ENCODE results near the gene HEATR5A. TPM values are rescaled to one million over a fixed set of nuclear protein-coding genes. Genes with fewer than 3 reads are reported as not detected.
"Not testable (repeated sequence)": the region's sequence is repeated elsewhere in the genome, so short reads cannot be mapped to it uniquely, and the experiment has no call there.

Gene HEATR5A
- total RNA-seq, 1 experiment from 2014 or later = 31.6 TPM

DNA sequence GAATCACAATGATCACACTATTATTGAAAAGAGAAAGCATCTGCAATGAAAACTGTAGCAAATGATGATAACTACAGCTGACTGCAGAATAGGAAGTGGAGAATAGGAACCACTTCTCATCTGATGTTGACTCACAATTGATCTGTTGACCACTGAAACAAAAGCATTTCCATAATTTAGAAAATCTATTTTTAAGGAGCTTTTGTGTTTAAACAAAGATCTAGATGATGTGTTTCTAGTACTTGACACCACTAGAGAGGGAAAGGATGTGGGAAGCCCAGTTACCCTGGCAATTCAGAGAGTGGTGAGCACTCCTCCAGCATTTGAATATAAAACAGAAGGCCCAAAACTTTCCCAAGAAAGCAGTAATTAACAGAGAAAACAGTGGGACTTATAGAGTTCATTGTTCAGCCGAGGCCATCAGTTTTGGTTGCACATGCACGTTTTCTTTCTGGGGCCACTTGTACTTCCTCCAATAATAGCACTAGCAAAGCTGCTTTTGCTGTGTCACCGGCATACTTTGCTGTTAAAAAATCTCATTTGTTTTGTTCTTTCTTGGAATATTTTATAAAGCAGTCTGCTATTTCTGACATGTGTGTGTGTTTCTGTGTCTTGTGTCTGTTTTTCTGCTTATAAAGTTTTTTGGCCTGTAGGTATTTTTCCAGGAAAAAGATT, 136.6 kb downstream of the HEATR5A start:
- no peak for DNase-seq (ENCODE audit: low spot score)

DNA sequence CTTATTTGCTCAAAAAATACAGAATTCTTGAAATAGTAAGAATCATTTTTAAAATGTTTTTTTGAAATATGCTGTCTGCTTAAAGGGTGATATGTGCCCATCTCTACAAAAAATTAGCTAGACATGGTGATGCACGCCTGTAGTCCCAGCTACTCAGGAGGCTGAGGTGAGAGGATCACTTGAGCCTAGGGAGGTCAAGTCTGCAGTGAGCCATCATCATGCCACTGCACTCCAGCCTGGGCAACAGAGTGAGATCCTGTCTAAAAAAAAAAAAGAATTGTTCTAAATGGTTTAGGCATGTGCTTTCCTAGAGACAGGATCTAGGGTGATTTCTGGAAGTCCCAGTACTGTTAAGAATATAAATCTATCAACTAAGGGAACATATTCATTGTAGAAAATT, 137.2 kb downstream of the HEATR5A start:
- no peak for DNase-seq (ENCODE audit: low spot score)

DNA sequence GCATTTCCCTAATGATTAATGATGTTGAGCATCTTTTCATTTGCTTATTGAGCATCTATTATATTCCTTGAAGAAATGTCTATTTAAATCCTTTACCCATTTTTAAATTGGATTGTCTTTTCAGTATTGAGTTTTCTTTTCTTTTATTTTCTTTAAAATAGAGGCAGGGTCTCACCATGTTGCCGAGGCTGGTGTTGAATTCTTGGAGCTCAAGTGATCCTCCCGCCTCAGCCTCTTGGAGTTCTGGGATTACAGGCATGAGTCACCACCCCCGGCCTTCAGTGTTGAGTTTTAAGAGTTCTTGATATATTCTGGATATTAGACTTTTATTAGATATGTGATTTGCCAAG, 139.5 kb downstream of the HEATR5A start:
- DNase-seq (ENCODE audit: low spot score) = no peak

DNA sequence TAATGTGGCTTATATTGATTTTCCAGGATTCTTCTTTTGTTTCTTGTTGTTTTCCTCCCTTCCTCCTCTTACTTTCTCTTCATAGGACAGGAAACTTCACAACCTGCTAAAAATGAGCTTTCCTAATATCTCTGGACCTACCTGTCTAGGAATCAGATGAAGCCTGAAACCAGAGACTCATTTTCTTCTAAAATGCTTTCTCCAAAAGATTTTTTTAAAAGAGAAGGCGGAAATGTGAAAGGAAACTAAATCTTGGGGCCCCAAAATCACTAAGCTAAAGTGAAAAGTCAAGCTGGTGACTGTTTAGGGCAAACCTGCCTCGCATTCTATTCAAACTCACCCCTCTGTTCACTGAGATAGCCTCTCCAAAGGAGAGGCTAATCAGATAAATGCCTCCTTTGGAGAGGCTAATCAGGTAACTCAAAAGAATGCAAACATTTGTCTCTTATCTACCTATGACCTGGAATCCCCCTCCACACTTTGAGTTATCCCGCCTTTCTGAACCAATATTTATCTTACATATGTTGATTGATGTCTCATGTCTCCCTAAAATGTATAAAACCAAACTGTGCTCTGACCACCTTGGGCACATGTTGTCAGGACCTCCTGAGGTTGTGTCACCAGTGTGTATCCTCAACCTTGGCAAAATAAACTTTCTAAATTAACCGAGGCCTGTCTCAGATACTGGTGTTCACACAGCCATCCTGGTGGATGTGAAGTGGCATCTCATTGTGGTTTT, 140.0 kb downstream of the HEATR5A start:
- DNase-seq (ENCODE audit: low spot score) = no peak

DNA sequence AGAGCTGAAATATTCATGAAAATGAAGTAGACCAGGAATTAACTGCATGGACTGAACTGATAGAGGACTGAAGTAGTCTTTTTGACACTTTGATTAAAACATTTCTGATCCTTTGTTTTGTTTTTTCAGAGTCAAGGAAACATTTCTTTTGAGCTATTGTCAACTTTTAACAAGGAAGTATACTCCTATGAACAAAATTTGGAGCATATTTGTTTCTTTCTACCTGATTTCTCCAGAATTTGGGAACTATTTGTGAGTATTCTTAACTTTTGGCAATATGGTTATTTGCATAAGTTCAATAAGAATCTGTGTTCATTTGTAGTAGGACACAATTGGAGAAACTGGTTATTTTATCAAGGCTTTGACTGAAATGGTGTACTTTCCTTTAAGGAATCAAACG, 141.5 kb downstream of the HEATR5A start:
- no peak for DNase-seq (ENCODE audit: low spot score)

DNA sequence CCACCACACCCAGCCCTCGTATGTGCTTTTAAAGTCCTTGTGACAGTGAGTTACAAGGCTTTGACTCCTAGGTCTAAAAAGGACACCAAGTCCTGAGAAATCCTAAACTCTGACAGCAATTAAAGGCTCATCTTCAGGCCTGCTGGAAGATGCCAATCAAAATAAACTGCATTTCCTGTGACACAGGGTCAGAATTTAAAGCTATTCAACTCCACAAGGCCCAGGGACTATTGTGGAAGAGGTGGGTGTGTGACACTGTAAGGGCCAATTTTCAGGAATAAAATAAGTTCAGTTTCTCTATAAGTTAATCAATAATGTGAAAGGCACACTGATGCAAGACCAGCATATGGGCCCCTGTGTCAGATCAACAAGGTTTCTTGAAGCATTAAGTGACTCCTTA, 143.3 kb downstream of the HEATR5A start:
- DNase-seq (ENCODE audit: low spot score) = no peak

DNA sequence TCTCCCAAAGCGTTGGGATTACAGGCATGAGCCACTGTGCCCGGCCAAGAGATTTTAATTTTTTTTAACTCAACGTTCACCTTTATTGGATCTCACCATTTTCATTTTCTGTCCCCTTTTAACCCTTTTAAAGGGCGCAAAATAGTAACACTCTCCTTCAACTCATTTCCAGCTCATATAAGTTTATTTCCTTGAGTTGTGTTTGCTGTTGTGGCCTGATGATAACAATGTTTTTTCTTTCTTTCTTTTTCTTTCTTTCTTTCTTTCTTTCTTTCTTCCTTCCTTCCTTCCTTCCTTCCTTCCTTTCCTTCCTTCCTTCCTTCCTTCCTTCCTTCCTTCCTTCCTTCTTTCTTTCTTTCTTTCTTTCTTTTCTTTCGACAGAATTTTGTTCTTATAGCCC, 143.9 kb downstream of the HEATR5A start:
- DNase-seq (ENCODE audit: low spot score) = not testable (repeated sequence)

DNA sequence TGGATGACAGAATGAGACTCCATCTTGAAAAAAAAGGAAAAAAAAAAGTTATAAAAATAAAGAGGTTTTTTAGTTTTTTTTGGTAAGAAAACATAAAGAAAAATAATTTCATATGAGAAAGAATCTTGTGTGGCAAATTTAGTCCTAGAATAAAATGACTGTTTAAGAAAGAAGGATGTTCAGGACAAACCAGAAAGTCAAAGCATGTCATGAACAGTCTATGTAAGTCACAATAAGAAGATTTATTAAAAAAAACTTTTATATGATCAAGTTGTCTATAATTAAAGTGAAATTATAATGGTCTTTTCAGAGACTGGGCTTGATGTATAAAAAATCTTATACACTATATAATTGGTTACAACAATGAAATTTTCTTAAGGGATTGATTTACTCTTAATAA, 144.6 kb downstream of the HEATR5A start:
- DNase-seq (ENCODE audit: low spot score) = no peak

DNA sequence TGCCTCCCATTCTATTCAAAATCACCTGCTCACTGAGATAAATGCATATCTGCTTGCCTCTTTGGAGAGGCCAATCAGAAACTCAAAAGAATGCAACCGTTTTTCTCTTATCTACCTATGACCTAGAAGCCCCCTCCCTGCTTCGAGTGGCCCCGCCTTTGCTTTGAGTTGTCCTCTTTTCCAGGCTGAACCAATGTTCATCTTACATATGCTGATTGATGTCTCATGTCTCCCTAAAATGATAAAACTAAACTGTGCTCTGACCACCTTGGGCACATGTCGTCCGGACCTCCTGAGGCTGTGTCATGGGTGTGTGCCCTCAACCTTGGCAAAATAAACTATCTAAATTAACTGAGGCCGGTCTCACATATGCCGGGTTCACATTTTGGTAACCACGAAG, 148.7 kb downstream of the HEATR5A start:
- DNase-seq (ENCODE audit: low spot score) = no peak

DNA sequence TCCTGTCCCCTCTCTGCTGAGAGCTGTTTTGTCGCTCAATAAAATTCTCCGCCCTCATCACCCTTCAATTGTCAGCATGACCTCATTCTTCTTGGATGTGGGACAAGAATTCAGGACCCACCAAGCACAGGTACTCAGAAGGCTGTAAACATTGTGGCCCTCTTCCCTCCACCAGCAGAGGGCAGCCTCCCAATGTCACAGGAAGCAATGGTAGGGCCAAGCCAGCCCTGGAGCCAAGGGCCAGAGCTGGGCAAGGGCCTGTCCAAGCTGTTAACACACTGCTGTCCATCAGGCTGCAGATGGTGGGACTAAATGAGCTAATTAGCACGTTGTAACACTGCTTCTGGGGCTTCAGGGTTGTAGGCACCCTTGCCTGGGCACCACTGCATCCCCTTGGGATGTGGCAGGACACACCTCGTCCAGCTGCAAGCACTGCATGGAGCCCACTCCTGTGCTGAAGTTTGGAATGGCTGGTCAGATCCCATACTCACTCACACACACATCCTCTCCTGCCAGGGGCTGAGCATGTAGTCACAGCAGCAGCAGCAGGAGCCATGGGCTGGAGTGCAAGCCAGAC, 150.1 kb downstream of the HEATR5A start:
- DNase-seq (ENCODE audit: low spot score) = no peak

DNA sequence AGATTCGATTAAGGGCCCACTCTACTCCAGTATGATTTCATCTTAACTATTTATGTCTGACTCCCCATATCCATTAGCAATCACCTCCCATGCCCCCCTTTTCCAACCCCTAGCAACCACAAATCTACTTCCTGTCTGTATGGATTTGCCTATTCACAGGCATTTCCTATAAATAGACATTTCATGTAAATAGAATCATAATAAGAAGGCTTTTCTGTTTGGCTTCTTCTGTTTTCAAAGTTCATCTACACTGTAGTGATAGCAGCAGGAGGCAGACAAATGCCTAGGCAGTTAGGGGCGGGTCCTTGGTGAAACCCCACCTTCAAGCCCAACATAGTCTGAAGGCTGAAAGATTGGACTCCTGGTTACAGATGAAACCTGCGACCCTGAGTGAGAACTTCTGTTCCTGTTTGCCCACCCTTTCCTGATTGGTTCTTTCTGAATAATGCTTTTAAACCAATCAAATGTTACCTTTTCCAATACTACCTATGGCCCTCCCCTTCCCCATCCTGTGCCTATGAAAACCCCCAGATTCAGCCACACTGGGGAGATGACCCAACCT, 150.6 kb downstream of the HEATR5A start:
- DNase-seq (ENCODE audit: low spot score) = no peak

DNA sequence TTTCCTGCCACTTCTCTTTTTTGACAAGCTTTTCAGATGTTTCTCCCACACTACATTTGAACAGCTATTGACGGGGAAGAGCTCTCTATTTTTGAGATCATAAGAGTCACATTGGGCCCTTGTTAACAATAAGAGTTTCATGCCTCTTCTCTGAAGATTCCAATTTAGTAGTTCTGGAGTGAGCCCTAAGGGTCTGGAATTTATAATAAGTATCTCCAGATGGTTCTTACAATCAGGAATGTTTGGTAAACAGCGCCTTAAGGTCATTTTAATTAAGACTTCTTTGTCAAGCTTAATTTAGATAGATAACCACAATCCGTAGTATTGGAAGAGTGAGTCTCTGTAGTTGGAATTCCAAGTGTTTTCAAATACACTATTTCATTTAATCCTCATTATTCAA, 152.1 kb downstream of the HEATR5A start:
- DNase-seq (ENCODE audit: low spot score) = no peak

DNA sequence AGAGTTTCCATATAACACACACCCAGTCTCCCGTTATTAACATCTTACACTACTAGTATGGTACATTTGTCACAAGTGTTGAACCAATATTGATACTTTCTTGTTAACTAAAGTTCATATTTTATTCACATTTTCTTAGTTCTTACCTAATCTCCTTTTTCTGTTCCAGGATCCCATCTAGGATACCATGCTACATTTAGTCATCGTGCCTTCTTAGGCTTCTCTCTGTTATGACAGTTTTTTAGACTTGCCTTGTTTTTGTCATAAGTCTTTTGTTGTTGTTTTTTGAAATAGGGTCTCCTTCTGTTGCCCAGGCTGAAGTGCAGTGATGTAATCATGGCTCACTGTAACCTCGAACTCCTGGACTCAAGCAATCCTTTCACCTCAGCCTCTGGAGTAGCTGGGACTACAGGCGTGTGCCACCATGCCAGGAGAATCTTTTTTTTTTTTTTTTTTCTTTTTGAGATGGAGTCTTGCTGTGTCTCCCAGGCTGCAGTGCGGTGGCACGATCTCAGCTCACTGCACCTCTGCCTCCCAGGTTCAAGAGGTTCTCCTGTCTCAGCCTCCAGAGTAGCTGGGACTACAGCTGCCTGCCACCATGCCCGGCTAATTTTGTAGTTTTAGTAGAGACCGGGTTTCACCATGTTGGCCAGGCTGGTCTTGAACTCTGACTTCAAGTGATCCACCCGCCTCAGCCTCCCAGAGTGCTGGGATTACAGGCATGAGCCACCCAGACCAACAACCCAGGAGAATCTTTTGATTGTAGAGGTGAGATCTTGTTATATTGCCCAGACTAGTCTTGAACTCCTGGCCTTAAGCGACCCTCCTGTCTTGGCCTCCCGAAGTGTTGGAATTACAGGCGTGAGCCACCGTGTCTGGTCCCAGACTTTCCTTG, 153.7 kb downstream of the HEATR5A start:
- no peak for DNase-seq (ENCODE audit: low spot score)

DNA sequence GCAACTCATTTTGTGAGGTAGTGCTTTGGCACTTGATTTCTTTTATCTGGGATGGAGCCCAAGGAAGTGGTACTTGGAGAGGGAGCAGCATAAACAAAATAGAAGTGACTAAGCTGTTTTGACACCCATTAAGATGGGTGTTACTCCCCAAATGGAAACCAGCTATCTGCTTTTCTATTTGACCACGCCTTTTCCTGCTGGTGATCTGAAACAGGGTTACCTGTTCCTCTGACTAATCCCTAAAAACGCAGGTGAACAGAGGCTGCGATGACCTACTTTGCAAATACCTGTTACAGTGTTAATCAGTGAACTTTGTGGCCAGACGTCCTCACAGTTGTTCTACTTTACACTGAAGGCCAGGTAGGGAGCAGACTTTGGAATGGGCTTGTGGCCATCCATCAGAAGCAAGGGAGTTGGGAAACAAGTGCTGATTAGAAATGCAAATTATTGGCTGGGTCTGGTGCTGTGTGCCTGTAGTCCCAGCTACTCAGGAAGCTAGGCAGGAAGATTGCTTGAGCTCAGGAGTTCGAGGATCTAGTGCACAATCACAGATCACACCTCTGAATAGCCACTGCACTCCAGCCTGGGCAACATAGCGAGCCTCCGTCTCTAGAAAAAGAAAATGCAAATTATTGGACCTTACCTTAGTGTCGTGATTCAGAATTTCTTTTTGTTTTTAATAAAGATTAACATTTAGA, 154.5 kb downstream of the HEATR5A start:
- peak; percentile 16 for DNase-seq (ENCODE audit: low spot score)

DNA sequence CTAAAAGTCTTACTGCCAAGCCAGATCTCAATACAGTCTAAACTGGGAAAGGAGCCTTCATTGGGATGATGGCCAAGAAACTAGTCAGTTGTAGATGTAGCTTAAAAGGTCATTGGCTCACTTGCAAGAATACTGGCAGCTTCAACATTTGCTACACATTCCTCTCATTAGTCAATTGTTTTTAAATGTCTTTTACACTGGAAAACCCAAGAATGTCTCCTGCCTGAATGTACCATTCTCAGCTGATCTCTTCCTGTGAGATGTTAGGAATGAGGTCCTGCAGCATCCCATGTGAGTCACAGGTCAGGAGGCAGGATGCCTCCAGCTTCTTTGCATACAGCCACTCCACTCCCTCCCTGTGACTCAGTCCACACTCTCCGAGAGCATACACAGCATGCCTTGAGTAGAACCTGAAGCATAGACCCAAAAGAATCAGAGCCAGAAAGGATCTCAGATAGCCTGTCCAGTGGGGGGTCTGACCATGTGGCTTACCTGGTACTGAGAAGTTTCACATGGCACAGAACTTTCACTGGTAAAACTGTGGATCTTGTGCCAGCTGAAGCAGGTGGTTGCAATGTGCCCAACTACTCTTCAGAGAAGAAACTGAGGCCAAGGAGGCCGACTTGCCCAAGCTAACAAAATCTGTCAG, 156.7 kb downstream of the HEATR5A start:
- peak; percentile 94 for DNase-seq (ENCODE audit: low spot score)

DNA sequence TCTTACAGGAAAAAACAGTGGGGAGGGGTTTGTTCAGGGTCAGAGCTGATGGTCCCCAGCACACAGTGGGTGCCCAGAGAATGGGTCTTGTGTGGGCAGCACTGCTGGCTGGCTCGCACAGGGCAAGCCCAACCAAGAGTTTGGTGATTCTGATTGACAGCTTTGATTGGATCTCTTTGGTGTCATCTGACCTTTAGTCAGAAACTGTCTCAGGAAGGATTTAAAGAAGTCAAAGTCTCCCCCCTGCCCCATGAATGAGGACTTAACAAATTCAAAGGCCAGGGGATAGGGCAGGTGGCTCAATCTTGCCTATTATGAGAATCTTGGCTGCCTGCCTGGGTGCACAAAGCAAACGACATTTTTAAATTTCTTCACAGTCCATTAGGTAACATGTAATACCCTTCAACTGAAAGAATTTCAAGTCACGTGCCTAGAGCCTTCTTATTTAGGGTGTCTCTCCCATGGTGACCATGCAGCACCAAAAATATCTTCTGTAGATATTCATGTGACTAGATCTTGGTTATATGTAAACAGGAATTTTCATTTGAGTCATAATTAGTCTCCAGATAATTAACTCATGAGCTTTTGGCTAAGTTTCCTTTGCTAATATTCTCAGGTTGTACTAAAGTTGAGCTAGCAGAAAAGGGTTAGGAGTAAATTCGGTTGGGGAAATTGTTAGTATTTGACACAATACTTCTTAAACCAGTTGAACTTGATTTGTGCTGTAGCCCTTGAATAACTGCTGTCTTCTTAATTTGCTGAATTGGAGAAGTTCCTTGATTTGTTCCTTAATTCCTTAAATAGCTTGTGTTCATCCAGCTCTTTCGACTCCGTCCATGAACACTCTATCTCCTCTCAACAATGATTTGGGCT, 158.3 kb downstream of the HEATR5A start:
- DNase-seq (ENCODE audit: low spot score) = peak; percentile 3

DNA sequence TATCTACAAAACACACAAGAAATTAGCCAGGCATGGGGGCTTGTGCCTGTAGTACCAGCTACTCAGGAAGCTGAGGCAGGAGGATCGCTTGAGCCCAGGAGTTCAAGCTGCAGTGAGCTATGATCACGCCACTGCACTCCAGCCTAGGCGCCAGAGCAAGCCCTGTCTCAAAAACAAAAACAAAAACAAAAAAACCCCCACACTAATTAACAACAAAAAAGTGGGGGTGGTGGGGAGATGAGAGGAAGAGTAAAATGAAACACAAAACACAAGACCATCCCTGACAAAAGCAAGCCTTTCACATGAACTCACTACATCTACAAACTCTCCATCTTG, 158.9 kb downstream of the HEATR5A start:
- no peak for DNase-seq (ENCODE audit: low spot score)

DNA sequence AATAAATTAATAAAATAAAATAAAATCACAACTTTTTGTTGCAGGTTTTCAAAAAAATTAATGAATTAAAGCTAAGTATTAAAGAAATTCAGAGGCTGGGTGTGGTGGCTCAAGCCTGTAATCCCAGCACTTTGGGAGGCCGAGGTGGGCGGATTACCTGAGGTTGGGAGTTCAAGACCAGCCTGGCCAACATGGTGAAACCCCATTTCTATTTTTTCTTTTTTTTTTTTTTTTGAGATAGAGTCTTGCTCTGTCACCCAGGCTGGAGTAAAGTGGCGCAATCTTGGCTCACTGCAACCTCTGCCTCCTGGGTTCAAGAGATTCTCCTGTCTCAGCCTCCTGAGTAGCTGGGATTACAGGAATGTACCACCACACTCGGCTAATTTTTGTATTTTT, 161.3 kb downstream of the HEATR5A start:
- DNase-seq (ENCODE audit: low spot score) = not testable (repeated sequence)

DNA sequence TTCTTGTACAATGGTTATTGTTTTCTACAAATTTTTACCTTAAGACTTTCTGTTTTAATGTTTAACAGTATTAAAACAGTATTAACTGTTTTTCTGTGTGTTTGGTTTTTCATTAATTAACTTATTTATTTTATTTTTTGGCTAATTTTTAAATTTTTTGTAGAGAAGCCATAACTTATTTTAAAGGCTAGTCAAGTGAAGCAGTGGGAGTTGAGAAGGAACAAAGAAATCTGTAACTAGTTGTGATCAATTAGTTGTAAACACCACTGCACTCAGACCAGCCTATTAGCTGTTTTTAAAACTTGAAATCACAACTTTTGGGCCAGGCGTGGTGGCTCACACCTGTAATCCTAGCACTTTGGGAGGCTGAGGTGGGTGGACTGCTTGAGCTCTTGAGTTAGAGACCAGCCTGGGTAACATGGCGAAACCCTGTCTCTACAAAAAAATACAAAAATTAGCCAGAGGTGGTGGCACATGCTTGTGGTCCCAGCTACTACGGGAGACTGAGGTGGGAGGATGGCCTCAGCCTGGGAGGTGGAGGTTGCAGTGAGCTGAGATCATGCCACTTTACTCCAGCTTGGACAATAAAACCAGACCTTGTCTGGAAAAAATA, 161.8 kb downstream of the HEATR5A start:
- no peak for DNase-seq (ENCODE audit: low spot score)
